Measurements from ENCODE around the gene TP53.
A peak's percentile ranks its signal among the peaks of the same experiment; 100 is the strongest.

The TP53 gene

DNA sequence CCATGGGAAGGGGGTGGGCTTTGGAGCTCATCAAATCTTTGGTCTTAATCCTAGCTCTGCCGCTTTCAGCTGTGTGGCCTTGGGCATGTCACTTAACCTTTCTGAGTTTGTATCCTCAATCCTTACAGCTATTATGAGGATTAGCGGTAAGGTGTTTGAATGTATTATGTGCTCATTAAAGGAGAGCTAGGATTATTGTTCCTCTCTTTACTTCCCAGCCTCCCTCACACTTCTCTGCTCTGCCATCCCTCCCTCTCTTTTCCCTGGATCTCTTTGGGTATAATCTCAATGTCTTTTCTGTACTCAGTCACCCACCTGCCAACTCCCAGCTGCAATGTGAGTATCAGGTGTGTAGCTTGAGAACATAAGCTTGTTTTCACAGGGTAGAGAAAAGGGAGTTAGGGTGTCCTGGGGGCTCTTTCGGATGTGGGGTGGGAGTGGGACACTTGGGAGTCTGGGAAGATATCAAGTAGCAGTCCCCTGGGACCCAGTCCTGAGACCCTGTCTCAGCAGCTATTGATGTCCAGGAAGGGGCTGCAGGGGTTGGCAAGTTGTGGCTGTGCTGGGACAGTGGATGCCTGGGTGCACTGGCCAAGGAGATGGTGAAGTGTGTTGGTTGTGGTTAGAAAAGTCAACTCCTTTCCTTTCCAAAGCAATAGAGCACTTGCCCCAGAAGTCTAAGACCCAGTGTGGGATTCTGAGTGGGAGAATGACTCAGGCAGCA lies 19.5 kb upstream of the TP53 start:
- DNase-seq = no peak

DNA sequence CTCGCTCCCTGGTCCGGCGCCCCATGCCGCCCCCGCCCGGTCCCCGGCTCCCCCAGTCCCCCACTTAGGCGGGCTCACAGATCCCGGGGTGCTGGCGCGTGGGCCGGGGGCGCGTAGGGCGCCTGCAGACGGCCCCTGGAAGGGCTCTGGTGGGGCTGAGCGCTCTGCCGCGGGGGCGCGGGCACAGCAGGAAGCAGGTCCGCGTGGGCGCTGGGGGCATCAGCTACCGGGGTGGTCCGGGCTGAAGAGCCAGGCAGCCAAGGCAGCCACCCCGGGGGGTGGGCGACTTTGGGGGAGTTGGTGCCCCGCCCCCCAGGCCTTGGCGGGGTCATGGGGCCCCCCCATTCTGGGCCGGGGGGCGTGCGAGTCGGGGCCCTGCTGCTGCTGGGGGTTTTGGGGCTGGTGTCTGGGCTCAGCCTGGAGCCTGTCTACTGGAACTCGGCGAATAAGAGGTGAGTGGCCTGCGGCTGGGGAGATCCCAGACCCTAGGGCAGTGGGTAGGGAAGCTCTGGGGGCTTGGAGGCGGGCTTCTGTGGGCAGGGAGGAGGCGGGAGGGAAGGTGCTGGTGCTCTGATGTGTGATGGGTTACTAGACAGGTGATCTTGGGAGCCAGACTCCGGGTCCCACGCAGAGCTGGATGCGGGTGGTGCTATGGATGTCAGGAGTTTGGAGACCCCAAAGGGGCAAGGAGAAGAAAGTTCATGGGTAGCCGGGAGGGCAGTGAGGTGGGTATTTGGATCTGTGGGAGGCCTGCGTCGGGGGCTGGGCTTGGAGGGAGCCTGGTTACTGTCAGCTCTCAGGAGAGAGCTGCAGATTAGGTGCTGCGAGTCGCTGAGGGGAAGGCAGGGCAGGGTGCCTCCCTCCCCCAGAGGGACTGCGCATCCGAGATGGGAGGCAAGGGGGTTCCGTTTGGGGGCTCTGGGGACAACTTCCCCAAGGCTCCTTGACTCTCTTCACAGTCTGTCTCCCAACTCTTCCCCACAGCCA lies 18.3 kb upstream of the TP53 start:
- DNase-seq = no peak

DNA sequence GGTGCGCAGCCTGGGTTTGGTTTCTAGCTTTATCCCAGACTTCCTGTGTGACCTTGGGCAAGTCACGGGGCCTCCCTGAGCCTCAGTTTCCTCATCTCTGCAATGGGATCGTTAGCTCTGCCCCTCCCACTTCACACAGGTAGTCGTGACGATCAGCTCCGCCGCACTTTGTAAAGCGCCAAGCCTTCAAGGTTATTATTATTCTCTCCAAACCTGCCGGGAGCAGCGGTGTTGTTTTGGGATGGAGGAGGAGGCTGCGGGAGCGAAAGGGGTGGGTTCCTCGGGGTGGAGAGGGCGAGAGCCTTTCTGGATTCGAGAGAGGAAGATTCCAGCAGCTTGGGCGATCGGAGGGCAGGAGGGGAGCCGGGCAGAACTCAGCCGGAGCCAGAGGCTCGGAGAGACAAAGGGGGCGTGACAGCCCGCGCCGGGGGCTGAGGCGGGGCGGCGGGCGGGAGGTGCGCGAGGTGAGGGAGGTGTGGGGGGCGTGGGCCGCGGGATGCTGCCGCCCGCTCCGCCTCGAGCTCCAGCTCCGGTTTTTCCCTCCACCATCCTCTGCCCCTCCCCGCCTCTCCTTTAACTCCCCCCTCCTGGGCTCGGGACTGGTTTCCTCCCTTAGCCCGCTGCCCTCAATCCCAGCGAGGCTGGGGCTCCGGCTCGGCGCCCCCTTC lies 17.4 kb upstream of the TP53 start, which contains the start of gene EFNB3:
EFNB3 (plus strand) TSS at position 602 of the 668 bp plus-strand sequence. CDS start 397 bp downstream, outside the sequence.
- peak in 1 of 2 experiments; percentile 31 for DNase-seq

DNA sequence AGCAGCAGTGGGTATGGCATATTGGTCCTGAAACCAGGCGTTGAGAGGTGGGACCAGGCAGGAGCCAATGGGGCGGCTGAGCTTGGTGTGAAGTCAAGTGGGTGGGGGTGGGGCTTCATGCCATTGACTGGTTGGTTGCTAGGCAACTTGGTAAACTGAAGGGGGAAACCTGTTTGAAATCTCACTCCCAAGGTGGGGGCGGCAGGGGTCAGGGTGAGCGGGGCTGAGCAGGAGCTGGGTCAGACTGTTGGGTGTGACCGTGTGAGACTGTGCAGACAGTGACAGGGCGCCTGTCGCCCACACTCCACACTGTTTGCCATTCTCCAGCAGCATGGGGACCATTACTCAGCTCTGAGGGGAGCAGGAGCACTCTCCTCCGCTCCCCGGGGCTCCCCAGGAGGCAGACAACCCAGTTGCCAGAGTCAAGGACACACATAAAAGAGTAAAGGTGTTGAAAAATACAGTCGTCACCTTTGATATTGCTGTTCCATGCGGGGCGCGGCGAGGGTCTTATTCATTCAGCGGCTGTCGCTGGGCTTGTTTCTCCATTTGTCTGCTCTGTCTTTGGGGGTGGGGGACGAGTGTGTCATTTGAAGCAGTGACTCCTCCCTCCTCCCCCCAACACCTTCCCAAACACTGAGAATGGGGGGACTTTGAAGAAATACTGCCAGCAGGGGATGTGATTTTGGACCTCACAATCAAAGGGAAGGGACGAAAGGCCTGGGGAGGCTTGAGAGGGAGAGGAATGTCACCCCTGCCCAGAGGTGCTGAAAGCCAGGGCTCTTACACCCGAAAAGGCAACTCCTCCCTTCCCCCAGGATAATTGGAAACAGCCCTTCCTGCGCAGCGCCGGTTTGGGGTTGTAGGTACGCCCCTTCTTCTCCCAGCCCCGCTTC lies 16.5 kb upstream of the TP53 start:
- DNase-seq = no peak

DNA sequence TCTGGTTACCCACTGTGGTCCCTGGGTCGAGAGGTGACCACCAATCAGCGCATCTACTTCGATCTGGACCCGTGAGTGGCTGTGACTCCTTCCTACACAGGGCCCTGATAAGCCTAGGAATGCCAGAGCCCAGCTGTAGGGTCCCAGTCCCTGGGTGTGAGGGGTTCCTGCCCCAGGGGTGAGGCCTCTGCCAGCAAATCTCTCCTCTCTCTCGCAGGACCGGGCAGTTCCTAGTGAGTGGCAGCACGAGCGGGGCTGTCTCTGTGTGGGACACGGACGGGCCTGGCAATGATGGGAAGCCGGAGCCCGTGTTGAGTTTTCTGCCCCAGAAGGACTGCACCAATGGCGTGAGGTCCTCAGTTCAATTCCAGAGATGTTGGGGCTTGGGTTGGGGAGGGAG lies 15.5 kb upstream of the TP53 start:
- DNase-seq = no peak

DNA sequence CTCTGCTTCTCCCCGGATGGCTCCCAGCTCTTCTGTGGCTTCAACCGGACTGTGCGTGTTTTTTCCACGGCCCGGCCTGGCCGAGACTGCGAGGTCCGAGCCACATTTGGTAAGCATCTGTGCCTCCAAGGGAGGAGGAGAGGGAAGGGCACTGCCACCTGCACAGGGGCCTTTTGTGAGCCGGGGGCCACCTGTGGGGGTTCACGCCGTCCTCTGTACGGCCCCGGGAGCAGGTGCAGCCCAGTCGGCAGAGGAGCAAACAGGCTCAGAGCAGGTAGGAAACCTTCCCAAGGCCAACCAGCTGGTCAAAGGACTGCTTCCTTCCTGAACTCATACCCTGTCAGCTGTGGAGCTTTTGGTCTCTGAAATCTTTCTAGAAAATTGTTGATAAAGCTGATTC lies 14.4 kb upstream of the TP53 start:
- DNase-seq = no peak

DNA sequence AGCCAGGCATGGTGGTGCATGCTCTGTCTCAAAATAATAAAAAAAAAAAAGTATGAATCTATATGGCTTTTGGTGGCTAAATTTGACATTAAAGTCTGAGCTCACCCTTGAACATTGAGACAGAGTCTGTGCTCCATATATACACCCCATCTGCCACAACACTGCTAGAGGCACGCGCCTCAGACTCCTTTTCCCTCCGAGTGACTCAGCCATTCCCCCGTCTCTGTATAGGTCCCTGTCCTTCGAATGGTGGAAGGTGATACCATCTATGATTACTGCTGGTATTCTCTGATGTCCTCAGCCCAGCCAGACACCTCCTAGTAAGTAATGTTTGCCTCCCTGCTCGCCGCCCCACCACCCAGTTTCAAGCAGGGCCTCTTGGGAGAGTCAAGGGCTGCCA lies 13.2 kb upstream of the TP53 start:
- no peak for DNase-seq

DNA sequence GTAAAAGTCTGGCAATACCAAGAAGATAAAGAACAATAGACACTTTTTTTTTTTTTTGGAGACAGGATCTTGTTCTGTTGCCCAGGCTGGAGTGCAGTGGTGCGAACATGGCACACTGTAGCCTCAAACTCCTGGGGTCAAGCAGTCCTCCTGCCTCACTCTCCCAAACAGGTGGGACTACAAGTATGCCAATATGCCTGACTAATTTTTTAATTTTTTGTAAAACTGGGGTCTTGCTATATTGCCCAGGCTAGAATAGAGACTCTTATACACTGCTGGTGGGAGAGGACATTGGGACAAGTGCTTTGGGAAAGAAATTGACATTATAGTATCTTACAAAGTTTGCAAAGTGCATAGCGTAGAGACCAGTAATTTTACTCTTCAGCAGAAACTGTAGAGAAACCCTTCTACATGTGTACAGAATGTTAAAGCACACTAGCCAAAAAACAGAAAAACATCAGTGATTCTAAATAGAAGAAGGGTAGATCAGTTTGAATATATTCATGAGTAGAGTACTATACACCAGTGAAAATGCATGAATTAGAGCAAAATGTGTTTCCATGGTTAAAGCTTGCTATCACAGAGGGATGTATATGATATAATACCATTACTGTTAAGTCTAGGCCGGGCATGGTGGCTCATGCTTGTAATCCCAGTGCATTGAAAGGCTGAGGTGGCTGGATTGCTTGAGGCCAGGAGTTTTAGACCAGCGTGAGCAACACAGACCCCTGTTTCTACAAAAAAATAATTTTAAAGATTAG lies 10.7 kb upstream of the TP53 start:
- DNase-seq = no peak

DNA sequence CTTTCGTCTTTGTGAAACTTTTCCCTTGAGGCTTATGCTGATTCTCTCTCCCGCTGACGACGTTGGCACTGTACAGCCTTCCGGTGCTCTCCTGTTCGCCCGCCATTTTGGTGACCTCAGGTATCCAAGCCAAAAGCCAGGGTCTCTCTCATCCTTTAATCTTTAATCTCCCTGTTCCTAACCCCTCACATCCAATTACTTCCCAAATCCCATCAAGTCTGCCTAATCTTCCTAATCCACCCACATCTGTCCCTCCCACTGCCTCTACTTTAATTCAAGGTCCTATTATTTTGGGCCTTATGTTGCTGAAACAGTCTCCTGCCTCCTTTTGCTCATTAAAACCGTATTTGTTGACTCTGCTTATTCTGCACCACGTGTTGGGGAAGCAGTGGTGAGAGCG lies 8.3 kb upstream of the TP53 start:
- no peak for DNase-seq

DNA sequence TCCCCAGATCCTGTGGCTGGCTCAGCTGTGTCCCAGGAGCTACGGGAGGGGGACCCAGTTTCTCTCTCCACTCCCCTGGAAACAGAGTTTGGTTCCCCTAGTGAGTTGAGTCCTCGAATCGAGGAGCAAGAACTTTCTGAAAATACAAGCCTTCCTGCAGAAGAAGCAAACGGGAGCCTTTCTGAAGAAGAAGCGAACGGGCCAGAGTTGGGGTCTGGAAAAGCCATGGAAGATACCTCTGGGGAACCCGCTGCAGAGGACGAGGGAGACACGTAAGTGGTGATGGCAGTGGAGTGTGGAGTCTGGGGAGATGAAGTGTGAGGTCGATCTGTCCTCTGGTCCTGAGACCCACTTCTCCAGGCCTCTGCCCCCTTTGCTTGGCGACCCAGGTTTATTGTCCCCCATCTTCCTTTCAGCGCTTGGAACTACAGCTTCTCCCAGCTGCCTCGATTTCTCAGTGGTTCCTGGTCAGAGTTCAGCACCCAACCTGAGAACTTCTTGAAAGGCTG lies 1.6 kb upstream of the TP53 start:
- DNase-seq = no peak

DNA sequence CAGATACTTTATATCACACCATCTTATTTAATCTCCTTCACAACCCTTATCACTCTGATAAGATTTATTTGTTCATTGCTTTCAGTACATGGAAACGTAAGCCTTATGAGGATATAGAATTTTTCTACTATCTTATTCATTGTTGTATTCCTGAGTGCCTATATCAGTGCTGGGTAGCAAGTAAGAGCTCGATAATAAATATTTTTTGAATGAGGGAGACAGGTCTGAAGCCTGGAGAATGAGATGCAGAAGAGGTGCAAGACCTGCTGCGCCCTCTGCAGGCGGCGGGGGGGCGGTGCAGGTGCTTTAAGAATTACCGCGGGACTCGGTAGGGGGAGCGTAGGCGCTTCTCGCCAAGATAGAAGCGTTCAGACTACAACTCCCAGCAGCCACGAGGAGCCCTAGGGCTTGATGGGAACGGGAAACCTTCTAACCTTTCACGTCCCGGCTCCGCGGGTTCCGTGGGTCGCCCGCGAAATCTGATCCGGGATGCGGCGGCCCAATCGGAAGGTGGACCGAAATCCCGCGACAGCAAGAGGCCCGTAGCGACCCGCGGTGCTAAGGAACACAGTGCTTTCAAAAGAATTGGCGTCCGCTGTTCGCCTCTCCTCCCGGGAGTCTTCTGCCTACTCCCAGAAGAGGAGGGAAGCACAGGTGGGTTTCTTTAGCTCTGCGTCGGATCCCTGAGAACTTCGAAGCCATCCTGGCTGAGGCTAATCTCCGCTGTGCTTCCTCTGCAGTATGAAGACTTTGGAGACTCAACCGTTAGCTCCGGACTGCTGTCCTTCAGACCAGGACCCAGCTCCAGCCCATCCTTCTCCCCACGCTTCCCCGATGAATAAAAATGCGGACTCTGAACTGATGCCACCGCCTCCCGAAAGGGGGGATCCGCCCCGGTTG lies 868 bp upstream of the TP53 start, which contains the start of gene WRAP53:
WRAP53 (plus strand) TSS at position 570 of the 900 bp plus-strand sequence; CDS start at position 742, 172 bp downstream.
- DNase-seq = peak; percentile 93 to 94

DNA sequence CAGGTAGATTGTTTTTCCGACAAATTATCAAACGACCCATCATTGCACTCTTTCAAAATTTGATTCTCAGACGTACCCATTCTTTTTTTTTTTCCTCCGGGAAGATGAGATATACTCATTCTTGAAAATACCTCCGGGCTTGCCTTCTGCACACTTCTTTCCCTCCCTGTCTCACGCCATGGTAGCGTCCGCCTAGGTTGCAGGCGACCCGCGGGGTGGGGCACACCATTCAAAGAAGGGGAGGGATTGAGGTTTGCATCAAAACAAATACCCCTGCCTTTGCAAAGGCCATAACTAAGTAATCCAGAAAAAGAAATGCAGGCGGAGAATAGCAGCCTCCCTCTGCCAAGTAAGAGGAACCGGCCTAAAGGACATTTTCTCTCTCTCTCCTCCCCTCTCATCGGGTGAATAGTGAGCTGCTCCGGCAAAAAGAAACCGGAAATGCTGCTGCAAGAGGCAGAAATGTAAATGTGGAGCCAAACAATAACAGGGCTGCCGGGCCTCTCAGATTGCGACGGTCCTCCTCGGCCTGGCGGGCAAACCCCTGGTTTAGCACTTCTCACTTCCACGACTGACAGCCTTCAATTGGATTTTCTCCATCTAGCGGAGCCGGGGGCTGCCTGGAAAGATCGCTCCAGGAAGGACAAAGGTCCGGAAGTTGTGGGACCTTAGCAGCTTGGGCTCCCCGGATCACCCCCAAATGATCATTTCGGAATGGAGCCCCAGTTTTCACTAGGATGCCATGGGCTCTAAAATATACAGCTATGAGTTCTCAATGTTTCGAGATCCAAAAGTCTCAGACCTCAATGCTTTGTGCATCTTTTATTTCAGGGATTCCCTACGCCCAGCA lies 843 bp downstream of the TP53 start:
- peak; percentile 67 to 72 for DNase-seq

DNA sequence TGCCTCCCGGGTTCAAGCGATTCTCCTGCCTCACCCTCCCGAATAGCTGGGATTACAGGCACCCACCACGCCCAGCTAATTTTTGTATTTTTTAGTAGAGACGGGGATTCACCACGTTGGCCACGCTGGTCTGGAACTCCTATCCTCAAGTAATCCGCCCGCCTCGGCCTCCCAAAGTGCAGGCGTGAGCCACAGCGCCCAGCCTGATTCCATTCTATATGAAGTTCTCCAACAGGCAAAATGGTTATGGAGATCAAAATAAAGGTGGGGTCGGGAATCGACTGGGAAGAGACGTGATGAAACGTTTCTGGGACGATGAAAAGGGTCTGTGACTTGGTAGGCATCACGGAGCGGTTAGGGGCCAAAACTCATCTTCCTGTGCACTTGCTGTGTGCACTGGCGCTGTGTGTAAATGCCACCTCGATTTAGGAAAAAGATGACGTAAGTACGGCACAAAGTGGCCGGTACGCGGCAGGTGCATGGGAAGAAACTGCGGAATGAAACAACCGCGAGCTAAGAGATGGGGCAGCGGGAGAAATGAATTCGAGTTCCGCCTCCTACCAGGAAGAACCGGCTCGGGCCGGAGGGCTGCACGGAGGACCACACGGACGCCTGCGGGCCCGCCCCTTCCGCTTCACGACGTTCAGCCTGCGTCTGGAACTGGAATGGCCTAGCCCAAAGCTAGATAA lies 1.6 kb downstream of the TP53 start:
- peak; percentile 82 to 83 for DNase-seq

DNA sequence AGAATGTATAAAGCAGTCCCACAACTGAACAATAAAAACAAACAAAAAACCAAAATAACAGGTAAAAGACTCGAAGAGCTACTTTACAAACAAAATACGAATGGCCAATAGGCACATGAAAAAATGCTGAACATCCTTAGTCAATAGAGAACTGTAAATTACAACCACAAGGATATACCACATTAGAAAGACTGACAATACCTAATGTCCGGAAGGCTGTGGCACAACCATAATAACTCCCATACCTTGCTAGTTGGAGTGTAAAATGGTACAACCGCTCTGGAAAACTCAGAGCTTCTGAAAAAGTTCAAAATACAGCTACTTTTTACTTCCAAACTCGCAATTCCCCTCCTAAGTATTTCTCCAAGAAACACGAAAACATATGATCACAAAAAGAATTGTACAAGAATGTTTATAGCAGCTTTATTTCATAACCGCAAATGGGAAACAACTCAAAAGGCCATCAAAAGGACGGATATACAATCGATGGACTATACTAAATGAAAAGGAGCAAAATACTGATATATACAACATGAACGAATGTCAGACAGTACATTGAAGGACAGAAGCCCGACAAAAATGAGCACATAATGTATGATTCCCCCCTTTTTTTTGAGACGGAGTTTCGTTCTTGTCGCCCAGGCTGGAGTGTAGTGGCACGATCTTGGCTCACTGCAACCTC lies 2.3 kb downstream of the TP53 start:
- DNase-seq = no peak

DNA sequence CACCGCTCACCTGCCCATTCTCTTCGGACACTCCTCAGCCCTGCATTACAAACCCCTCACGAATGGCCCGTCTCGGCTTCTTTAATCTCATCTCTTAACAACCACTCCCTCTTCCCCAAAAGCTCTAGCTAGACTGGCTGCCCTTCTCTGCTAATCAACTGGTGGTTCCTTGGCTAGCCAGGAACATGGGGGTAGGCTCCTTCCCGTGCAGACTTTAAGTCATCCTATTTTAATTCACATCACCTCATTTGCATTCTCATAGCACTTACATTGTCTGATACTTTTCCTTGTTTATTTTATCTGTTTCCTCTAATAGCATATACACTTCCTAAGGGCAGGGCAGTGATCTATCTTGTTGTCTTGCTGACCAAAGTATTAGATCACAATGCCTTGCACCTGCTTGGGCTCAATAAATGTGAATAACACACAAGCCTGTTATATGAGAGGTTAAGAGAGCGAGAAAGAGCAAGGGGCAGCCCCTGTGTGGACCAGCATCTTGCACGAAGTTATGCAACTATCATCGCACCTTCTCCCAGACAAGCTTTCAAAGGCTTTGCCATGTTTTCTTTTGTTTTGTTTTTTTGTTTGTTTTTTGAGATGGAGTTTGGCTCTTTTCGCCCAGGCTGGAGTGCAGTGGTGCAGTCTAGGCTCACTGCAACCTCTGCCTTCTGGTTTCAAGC lies 9.8 kb downstream of the TP53 start:
- DNase-seq = no peak

DNA sequence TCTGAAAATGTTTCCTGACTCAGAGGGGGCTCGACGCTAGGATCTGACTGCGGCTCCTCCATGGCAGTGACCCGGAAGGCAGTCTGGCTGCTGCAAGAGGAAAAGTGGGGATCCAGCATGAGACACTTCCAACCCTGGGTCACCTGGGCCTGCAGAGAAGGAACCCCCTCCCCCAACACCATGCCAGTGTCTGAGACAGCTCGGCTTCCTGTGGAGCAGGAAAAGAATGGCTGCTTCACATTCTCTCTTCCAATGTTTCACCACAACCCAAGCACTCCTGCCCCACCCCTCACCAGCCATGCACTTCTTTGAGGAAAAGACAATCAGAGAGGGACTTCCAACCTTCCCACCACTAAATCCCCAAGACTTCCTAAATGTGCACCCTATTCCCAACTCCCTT lies 10.8 kb downstream of the TP53 start:
- no peak for DNase-seq

DNA sequence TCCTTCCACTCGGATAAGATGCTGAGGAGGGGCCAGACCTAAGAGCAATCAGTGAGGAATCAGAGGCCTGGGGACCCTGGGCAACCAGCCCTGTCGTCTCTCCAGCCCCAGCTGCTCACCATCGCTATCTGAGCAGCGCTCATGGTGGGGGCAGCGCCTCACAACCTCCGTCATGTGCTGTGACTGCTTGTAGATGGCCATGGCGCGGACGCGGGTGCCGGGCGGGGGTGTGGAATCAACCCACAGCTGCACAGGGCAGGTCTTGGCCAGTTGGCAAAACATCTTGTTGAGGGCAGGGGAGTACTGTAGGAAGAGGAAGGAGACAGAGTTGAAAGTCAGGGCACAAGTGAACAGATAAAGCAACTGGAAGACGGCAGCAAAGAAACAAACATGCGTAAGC lies 12.4 kb downstream of the TP53 start:
- no peak for DNase-seq
